B cell (primary cell): ENCODE measurements around the gene TRIM24.

Source experiments
- CTCF ChIP-seq: fragments of 200-600 bp; IDR thresholded peaks from one replicate; pipeline ENCODE4 v1.8.0; 2022; ENCODE audit warnings: antibody characterized with exemption, mild to moderate bottlenecking
- EZH2 ChIP-seq: IDR thresholded peaks from 2 replicates; pipeline ENCODE4 v1.6.1; 2012; ENCODE audit warnings: borderline replicate concordance, low read depth, mild to moderate bottlenecking, moderate library complexity, low read length; ENCODE audit not compliant: insufficient read depth, poor library complexity, severe bottlenecking

- TF ChIP-seq CTCF, result no peak
- no peak for TF ChIP-seq EZH2
These were observed 53.3 kb downstream of the TRIM24 start for GRCh38 chr7:138513344-138513871.
